Measurements from ENCODE around the gene ITGB4.

DNA sequence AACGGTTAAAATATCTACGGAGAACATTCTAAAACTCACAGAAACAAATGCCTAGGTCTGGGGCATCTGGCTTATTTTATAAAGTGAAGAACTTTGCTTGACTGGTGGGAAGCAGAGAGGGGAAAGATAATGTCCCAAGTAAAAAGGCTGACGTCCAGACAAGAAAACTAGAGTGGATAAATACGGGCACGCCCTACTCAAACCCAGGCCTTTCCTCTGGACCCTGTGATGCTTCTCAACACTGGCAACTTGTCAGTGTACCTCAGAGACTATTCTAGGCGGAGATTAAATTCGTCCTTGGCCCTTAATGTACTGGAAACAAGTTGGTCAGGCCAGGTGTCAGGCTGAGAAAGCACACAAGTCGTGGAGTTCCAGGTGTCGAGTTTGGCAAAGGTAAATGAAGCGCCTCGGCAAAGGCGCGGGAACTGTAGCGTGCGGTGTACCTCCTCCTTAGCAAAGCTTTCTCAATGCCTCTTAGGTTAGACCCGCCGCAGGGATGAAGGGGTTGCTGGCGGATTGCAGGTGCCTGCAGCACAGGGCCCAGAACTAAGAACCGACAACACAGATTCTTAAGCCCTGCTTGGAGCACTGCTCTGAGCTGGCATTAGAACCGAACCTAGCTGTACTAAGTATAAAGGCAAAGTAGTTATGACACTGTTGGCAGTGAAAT is 62.7 kb downstream of the ITGB4 start:
- no peak for TF ChIP-seq CTCF (IDR thresholded peaks at IDR 0.05)
- no peak for TF ChIP-seq POLR2A (IDR thresholded peaks at IDR 0.05)
- TF ChIP-seq EP300 (IDR thresholded peaks at IDR 0.05; ENCODE audit: low read depth), result no peak
- no peak for TF ChIP-seq POLR2AphosphoS5 (IDR thresholded peaks at IDR 0.05)

All from transverse colon (tissue), 4 donors.